A549 (cell line): ENCODE results near the gene ELOVL6. TPM values are rescaled to one million over a fixed set of nuclear protein-coding genes. Genes with fewer than 3 reads are reported as not detected.

Source experiments
- ATAC-seq, 2 experiments: fragments of 200-7000 bp in 1 of 2; fragments of >200 bp in 1 of 2; cut with Nextera tagmentation in 1 of 2; cut with Tn5 transposase in 1 of 2; 3 replicates each; pipeline versions ENCODE4 v1.8.0 to v1.9.1; 2018 to 2020; ENCODE audit warnings: mild to moderate bottlenecking in 1 of 2, moderate library complexity in 1 of 2
- CTCF ChIA-PET: fragments of 300-600 bp; sonication (Branson Sonifier 250); formaldehyde crosslinking; extraction: SDS; loops from one replicate; lab custom pipeline; 2021; ENCODE audit warnings: antibody characterized with exemption, inconsistent platforms; lab: Yijun Ruan, JAX
- POLR2A ChIA-PET: fragments of 350-600 bp; formaldehyde crosslinking; extraction: SDS; loops from one replicate; lab custom pipeline; 2021; ENCODE audit warnings: antibody characterized with exemption, inconsistent platforms; lab: Yijun Ruan, JAX
- DNase-seq, 2 experiments: peaks; one replicate each; pipeline versions ENCODE4 v3.0.0 to v3.0.0-alpha.2; 2011 to 2016; ENCODE audit warnings: low read depth in 1 of 2, low spot score in 1 of 2
- FAIRE-seq: peaks from 2 replicates; lab custom pipeline; 2011; peaks lifted over from hg19 to GRCh38; lab: Jason Lieb, UNC
- H3K27ac ChIP-seq, 2 experiments: fragments of >200 bp; sonication (Bioruptor Twin); formaldehyde crosslinking; 3 replicates each; pipeline ENCODE4 v1.5.1; 2016 to 2017
- H3K4me1 ChIP-seq: fragments of >200 bp; sonication (Bioruptor Twin); formaldehyde crosslinking; 3 replicates; pipeline ENCODE4 v1.6.1; 2016
- H3K4me2 ChIP-seq: fragments of >200 bp; sonication (Bioruptor Twin); formaldehyde crosslinking; 3 replicates; pipeline ENCODE4 v1.6.1; 2016
- H3K4me3 ChIP-seq: fragments of >200 bp; sonication (Bioruptor Twin); formaldehyde crosslinking; 3 replicates; pipeline ENCODE4 v1.5.1; 2016
- H3K9me3 ChIP-seq: fragments of >200 bp; sonication (Bioruptor Twin); formaldehyde crosslinking; 3 replicates; pipeline ENCODE4 v1.6.1; 2016
- BCL3 ChIP-seq: fragments of >200 bp; sonication (Bioruptor Twin); formaldehyde crosslinking; IDR thresholded peaks from 3 replicates; pipeline ENCODE4 v1.6.1; 2016
- CEBPB ChIP-seq, 2 experiments: fragments of >200 bp in 1 of 2; sonication (Bioruptor Twin) in 1 of 2; formaldehyde crosslinking in 1 of 2; IDR thresholded peaks; 2 replicates each; pipeline ENCODE4 v1.6.1; 2012 to 2016
- CHD2 ChIP-seq: fragments of 150-350 bp; IDR thresholded peaks from 2 replicates; pipeline ENCODE4 v1.6.1; 2014; ENCODE audit warnings: low read length; ENCODE audit not compliant: partially characterized antibody
- ELK1 ChIP-seq: fragments of 150-350 bp; IDR thresholded peaks from 2 replicates; pipeline ENCODE4 v1.6.1; 2014; ENCODE audit warnings: low read depth, mild to moderate bottlenecking, low read length
- ESRRA ChIP-seq: fragments of 150-350 bp; IDR thresholded peaks from 2 replicates; pipeline ENCODE4 v1.6.1; 2014; ENCODE audit warnings: mild to moderate bottlenecking, low read length, borderline replicate concordance
- HMGXB4 ChIP-seq: fragments of 250-450 bp; sonication (Bioruptor Pico); IDR thresholded peaks from 2 replicates; pipeline ENCODE4 v1.5.0; 2021; ENCODE audit warnings: mild to moderate bottlenecking, moderate library complexity, borderline replicate concordance
- HOXA7 ChIP-seq: fragments of 250-450 bp; sonication (Bioruptor Pico); IDR thresholded peaks from 2 replicates; pipeline ENCODE4 v1.5.0; 2020; ENCODE audit warnings: mild to moderate bottlenecking, moderate library complexity
- JUN ChIP-seq, 2 experiments: fragments of >200 bp; sonication (Bioruptor Twin); formaldehyde crosslinking; IDR thresholded peaks; 2 replicates in 1 of 2; 3 replicates in 1 of 2; pipeline ENCODE4 v1.6.1; 2016 to 2017
- KDM1A ChIP-seq: fragments of 200-600 bp; sonication (generic); IDR thresholded peaks from 2 replicates; pipeline ENCODE4 v1.6.1; 2016; ENCODE audit warnings: low read depth, mild to moderate bottlenecking
- MAZ ChIP-seq: fragments of 150-350 bp; IDR thresholded peaks from 2 replicates; pipeline ENCODE4 v1.6.1; 2014; ENCODE audit warnings: antibody characterized with exemption, low read depth, low read length, borderline replicate concordance
- NFE2L2 ChIP-seq: fragments of 150-350 bp; conservative IDR thresholded peaks from 2 replicates; pipeline ENCODE4 v1.6.1; 2014; ENCODE audit warnings: low read length
- NPAS2 ChIP-seq: fragments of 250-450 bp; sonication (Bioruptor Pico); IDR thresholded peaks from 2 replicates; pipeline ENCODE4 v1.8.0; 2022; ENCODE audit warnings: mild to moderate bottlenecking, moderate library complexity, borderline replicate concordance
- PHF8 ChIP-seq: fragments of 200-600 bp; sonication (generic); IDR thresholded peaks from 2 replicates; pipeline ENCODE4 v1.6.1; 2016; ENCODE audit warnings: low read depth, mild to moderate bottlenecking, antibody characterized with exemption, moderate library complexity, borderline replicate concordance
- POLR2A ChIP-seq: IDR thresholded peaks from 2 replicates; pipeline ENCODE4 v1.6.1; 2012; ENCODE audit warnings: mild to moderate bottlenecking, low read length
- RAD21 ChIP-seq, 2 experiments: fragments of >200 bp in 1 of 2; sonication (Bioruptor Twin) in 1 of 2; formaldehyde crosslinking in 1 of 2; IDR thresholded peaks in 1 of 2; conservative IDR thresholded peaks in 1 of 2; 2 replicates in 1 of 2; 3 replicates in 1 of 2; pipeline ENCODE4 v1.6.1; 2012 to 2018; ENCODE audit warnings: inconsistent platforms in 1 of 2
- REST ChIP-seq: fragments of 200-600 bp; sonication (generic); IDR thresholded peaks from 2 replicates; pipeline ENCODE4 v1.6.1; 2016; ENCODE audit warnings: antibody characterized with exemption, mild to moderate bottlenecking, moderate library complexity
- RNF2 ChIP-seq: fragments of 200-600 bp; sonication (generic); IDR thresholded peaks from 2 replicates; pipeline ENCODE4 v1.6.1; 2016; ENCODE audit warnings: low read depth, mild to moderate bottlenecking, antibody characterized with exemption, moderate library complexity, borderline replicate concordance
- TP53 ChIP-seq: fragments of 250-450 bp; sonication (Bioruptor Pico); IDR thresholded peaks from 2 replicates; pipeline ENCODE4 v1.5.0; 2021; ENCODE audit warnings: mild to moderate bottlenecking, moderate library complexity
- ZFP36 ChIP-seq: fragments of 450-650 bp; IDR thresholded peaks from 2 replicates; pipeline ENCODE4 v1.6.1; 2014; ENCODE audit warnings: borderline replicate concordance; ENCODE audit not compliant: partially characterized antibody
- WGBS: methylation state at CpG from one replicate; pipeline ENCODE4 v1.1.6; 2017; ENCODE audit errors: missing lambda C conversion rate; 5-methylcytosine and 5-hydroxymethylcytosine counted together
- polyA plus RNA-seq, 4 experiments: library from polyadenylated mRNA; depleted of rRNA in 3 of 4; stranded (reverse); fragments of >200 nt; fragmentation: RNase III in 1 of 4; extraction: RNeasy Plus Mini Kit Qiagen cat#74134 plus additional on column Dnase treatment in 1 of 4; gene quantifications; 2 replicates in 3 of 4; 3 replicates in 1 of 4; pipeline ENCODE4 v1.2.3, GENCODE V29; 2011 to 2017

ELOVL6 gene
- polyA plus RNA-seq, 2 of the 4 experiments (the other 2 are of a cell fraction) = 22.0 to 26.8 TPM

- no peak overlapping the region for H3K4me2 ChIP-seq
- H3K27ac ChIP-seq = no peak overlapping the region
- 90% methylated on average over 8 of the region's 8 CpGs for WGBS
- H3K4me3 ChIP-seq = no peak overlapping the region
- FAIRE-seq (no peak), ATAC-seq (no peak), DNase-seq (no peak)
- no peaks in the 10 kb centered on the region for H3K9me3 ChIP-seq
- no peaks in the 10 kb centered on the region for H3K4me1 ChIP-seq
- POLR2A ChIA-PET = no interaction called here
- CTCF ChIA-PET = interaction anchor here (1.0 to 1.9 kb wide), 2 partner anchors 12 to 19 kb away, joined by 3 to 4 read pairs; no protein-coding TSS in a partner anchor
- TF ChIP-seq ZFP36 (no peak), KDM1A (no peak), ELK1 (no peak), NFE2L2 (no peak), CEBPB (IDR thresholded peaks at IDR 0.05) (no peak), NPAS2 (CRISPR knock-in tag) (no peak), PHF8 (no peak), HOXA7 (CRISPR knock-in tag) (no peak), HMGXB4 (CRISPR knock-in tag) (no peak), RAD21 (conservative IDR thresholded peaks at IDR 0.05 in 1 of 2, IDR thresholded peaks at IDR 0.05 in 1 of 2) (no peak), REST (no peak), RNF2 (no peak), BCL3 (no peak), POLR2A (no peak), ESRRA (no peak), TP53 (CRISPR knock-in tag) (no peak), JUN (IDR thresholded peaks at IDR 0.05) (no peak), CHD2 (no peak)
These were observed 130.2 kb downstream of the ELOVL6 start for GRCh38 chr4:110068248-110068647.

- ChIA-PET POLR2A (no interaction called here), CTCF (interaction anchor here (1.2 kb wide), 1 partner anchor 21 kb away, joined by 3 read pairs; no protein-coding TSS in a partner anchor)
- no peak for TF ChIP-seq MAZ
- no peaks in the 10 kb centered on the region for H3K9me3 ChIP-seq
- no peak for DNase-seq
- H3K27ac ChIP-seq = no peak overlapping the region
- no peak for FAIRE-seq
- ATAC-seq = no peak
- peaks cover 7% of the 10 kb centered on the region; the same call in 2 of the 3 replicates for H3K4me1 ChIP-seq
- H3K4me3 ChIP-seq = no peak overlapping the region
- 91% methylated on average over 2 of the region's 2 CpGs for WGBS
- no peak overlapping the region for H3K4me2 ChIP-seq
These were observed 133.5 kb downstream of the ELOVL6 start for GRCh38 chr4:110064934-110065333.
